EH (cell line): ENCODE results near the gene EPDR1.

Experiments
- DNase-seq: peaks from one replicate; pipeline ENCODE4 v3.0.0-alpha.2; 2015; ENCODE audit warnings: low read depth

The EPDR1 gene

DNA sequence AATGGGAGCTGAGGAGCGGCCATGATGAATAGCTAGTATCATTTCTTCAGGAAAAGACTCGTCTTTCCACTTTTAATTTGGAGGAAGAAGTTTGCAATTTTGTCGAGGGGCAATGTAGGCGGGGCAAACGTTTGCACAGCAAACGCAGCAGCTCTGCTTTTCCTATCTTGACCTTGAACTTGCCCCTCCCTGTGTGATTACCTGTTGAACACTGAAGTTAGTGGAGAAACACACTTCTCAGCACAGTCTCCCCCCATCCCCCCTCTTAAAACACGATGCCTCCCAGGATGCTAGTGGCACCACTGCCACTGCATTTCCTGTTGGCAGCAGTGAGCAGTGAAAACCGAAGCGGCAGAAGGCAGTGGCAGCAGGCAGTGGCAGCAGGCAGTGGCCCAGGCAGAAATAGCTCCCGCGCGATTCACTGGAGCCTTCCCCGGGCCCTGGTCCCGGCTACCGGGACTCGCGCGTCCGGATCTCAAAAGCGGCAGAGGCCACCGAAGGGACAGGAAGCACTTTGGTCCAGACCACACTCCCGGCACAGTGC lies at the start of gene EPDR1:
Gene EPDR1 (plus strand): TSS at position 336 of the 544 bp plus-strand sequence. CDS start 300 bp downstream, outside the sequence.
- no peak for DNase-seq

DNA sequence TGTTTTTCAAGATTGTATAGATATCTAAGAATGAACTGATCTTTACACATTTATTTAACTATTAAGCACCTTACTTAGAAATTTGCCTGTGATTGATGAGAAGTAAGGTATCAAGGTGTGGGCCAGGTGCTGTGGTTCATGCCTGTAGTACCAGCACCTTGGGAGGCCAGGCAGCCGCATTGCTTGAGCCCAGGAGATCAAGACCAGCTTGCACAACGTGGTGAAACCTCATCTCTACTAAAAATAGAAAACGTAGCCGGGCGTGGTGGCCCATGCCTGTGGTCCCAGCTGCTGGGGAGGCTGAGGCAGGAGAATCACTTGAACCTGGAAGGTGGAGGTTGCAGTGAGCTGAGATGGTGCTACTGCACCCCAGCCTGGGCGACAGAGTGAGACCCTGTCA lies 38.4 kb upstream of the EPDR1 start:
- no peak for DNase-seq

DNA sequence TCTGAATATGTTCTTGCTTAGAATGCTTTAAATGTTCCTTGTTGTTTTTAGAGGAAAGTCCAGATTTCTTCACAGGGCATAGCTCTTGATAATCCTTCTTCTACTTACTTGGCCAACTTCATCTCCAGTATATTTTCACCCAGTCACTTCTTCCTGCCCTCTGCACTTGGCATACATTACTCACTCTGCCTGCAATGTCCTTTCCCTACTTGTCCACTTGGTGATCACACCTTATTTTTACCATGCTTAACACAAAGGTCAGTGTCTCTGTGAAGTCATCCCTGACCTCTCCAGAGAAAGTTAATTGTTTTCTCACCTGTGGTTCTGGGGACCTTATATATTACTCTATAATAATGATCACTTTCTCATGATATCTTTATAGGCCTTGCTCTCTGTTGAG lies 27.1 kb upstream of the EPDR1 start:
- no peak for DNase-seq

DNA sequence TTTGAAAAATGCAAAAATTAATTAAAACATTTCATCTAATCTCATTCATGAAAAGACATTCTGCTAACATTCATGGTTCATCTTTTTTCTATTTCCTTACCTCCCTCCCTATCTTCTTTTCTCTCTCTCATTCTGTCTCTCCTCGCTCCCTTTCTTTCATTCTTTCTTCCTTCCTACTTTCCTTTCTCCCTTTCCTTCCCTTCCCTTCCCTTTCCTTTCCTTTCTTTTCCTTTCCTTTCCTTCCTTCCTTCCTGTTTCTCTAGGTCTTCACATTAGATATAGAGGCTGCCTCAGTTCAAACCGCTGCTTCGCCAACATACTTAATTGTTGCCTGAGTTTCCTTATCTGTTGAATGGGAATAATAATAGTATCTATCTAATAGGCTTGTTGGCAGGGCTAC lies 25.8 kb upstream of the EPDR1 start:
- no peak for DNase-seq

DNA sequence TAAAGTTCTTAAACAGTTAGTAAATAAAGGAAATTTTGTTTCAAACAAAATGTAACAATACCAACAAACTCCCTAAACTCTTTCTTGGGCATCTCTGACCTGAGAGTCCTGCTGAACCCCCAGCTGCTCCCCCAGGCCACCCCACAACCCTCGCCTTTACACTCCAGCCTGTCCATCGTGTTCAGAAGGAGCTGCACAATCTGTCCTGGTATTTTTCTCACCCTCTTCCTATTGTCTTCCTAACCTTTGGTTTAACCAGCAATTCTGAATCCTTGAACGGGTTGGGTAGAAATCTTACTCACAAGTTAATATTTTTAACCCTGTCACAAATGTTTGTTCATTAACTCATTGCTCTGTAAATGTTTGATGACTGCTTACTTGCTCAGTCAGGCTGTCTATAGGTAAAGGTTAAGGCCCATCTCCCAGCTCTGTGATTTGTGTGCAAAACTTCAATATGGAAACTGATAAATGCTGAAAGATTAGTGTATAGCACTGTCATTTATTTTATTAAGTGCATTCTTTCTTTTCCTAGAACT lies 20.7 kb upstream of the EPDR1 start:
- no peak for DNase-seq

DNA sequence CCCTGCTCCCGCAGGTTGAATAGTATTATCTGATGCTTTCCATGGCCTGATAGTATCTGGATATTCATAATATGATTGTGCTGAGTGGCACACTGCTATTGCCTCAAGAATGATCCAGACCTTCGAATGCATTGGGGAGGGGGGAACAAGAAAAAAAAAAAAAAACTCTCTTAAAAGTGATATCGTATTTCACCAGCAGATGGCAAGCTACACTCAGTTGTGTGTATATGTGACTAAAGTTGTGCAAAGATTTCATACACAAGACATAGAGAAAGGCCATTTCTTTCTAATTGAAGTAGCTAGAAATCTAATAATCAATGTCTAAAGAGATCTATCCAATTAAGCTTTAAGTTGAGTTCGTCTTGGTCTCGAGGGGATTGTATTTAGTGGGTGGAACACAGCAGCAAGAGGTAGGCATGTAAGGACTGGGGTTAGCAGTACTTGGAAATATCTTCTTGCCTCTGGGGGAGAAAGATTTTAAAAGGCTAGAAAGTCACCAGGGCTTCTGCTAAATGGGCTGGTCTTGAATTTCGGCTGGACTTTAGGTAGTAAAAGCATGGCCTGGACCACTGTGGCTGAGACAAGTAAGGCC lies 19.1 kb upstream of the EPDR1 start:
- DNase-seq, result no peak

DNA sequence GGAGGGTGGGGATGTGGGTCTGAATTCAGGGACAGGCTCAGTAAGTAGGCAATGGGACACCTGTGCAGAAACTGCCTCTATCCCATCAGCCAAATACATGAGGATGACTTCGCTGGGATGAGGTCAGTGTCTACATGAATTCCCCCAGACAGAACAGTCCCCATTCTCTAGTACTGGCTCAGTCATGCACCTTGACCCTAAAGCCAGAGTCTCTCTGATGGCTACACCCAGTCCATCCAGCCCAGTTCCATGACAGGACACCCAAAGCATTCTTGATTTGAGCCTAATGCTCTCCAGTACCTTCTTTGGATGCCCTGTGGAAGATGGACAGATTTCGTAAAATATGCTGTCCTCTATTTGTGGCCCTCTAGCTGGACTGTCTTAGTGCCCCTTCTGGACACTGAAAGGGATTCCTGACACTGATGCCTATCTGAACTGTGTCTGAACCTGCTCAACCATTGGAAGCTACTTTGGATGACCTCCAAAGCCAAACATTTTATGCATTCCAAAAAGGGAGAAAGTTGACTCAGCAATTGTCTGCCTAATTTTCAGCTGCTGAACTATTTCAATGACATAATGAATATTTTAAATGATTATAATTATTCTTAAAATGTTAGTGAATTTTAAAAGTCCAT lies 18.4 kb upstream of the EPDR1 start:
- peak; percentile 55 for DNase-seq

DNA sequence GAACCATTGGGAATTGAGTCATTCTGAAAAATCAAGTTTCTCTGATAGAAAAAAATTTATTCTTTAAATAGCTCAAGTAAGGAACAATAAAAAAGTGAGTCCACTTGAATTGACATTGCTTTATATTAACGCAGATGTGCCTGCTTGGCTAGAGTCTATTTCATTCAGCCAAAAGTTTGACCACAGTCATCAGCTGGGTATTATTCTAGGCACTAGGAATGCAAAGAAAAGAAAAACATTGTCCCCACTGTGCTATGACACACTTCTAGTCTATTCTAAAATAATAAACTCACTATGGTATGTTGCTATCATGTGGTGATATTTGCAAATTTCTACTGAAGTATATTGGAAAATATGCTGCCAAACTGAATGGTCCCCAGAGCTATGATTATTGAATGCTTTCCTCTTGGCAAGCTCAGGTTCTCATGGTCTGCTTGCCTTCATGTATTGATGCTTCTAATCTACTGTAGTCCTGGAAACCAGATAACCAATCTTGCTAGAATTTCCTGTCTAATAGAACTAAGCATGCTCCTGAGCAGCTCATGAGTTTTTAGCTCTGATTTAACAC lies 12.1 kb upstream of the EPDR1 start:
- DNase-seq, result peak; percentile 62

DNA sequence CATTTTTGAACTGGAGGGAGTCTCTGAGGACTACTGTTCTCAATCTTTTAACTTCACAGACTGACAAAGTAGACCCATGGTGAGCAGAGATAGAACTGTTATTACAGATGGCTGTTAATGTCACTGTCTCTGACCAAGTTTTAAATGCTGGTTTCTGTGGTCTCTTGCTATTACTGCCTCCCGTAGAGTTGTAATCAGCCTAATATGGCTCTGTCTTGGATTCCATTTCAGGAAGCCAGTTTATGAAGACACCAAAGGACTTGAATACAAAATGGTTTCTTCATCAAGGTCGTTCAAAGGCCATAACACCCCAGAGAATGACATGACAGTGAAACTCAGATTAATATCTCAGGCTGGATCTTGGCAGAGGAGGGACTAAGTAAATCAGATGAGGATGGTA lies 7.7 kb upstream of the EPDR1 start:
- DNase-seq, result no peak

DNA sequence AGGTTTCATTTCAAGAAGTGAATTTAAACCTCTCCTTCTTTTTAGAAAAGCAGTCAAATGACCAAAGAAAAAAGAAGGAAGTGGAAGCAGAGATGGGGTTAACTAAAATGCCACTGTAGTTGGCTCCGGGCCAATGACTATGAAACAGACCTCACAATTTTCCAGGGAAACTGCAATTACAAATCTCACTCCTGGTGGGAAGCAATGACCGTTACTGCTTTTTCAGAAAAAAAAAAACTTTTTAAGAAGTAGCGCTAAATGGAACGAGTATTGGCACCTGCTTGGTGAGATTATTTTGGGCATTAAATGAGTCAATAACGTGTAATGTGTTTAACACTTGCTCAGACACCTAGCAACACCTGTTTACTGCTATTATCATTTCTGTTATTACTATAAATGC lies 5.0 kb upstream of the EPDR1 start:
- DNase-seq, result no peak

DNA sequence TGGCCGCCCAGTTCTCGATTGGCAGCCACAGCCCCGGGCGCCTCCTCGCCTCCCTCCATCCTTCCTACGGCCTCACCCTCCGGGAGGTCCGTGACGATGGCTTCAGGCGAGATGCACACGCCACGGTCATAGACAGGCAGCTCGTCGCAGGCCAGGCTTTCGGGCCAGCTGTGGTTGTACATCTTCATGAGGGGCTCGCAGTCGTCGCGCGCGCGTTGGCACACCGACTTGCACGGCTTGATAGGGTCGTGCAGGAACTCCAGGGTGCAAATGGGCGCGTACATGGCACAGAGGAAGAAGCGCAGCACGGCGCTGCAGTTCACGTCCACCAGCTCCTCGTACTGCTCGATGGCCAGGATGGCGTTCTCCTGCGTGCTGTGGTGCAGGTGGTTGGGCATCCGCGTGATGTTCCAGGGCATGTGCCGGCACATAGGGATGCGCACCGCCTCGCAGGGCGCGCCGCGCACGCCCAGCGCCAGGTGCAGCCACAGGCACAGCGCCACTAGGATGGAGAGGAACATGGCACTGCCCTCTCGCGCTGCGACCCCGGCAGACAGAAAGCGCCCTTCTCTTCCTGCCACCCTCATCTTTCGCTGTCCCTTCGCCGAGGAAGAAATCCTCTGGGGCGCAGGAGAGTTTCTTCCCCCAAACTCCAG lies 4.3 kb upstream of the EPDR1 start:
- no peak for DNase-seq

DNA sequence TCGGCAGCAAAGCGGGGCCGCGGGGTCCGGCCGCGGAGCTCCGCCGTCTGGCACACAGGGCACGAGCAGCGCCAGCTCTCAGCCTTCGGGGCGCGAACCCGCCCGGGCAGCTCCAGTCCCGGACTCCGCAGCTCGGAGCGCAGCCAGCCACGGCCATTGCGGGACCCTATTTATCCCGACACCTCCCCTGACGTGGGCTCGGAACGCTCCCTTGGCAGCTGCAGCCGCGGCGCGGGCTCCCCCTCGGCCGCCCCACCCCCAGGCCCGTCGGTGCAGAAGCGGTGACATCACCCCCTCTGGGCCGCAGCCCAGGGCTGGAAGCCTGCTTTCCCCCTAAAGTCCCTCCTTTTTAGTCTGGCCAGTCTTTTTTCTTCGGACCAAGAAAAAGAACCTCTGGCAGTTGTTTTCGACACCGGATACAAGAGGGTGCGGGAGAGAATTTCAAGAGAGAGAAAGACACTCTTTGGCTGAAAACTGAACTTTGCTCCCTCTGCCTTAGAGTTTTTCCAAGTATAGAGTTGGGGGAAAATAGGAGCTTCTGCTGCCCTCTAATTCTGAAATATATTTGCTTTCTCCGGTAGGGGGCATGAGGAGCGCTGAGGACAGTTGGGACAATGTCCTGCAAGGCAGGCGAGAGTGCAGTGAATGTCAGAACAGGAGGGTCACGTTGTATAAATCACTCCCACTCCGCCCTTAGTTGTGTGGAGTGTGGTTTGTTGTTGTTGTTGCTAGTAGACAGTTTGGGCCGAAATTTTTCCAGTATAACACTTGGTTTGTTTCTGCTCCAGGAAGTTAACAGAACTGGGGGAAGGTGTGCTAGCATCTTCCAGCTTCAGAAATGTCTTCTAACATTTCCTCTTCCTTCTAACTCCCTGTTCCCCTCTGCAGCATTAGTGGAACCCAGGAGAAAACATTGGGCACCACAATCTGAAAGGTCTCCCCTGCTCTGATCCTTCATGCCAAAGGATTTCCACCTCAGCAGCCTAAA lies 3.5 kb upstream of the EPDR1 start, which contains the start of gene SFRP4:
Gene SFRP4 (minus strand): TSS at position 145 of the 988 bp plus-strand sequence. CDS start 280 bp downstream, outside the sequence.
- DNase-seq, result peak; percentile 24

DNA sequence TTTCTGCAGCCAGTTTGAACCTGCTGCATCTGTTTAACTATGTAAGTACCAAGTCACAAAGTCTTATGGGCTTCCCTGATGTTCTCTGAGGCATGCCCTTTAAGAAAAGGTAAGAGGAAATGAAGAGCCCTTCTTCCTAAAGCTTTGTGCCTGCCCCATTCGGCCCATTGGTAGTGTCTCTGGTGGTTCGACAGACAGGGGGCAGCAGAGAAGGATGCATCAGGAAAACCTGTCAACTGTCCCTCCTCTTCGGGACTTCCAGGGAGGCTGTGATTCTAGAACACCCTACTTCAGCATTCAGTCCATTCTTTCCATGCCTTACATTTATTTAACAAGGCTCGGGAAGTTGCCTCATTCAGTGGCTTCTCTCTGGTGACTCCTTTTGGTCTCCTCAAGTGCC lies 1.9 kb upstream of the EPDR1 start:
- DNase-seq, result no peak

DNA sequence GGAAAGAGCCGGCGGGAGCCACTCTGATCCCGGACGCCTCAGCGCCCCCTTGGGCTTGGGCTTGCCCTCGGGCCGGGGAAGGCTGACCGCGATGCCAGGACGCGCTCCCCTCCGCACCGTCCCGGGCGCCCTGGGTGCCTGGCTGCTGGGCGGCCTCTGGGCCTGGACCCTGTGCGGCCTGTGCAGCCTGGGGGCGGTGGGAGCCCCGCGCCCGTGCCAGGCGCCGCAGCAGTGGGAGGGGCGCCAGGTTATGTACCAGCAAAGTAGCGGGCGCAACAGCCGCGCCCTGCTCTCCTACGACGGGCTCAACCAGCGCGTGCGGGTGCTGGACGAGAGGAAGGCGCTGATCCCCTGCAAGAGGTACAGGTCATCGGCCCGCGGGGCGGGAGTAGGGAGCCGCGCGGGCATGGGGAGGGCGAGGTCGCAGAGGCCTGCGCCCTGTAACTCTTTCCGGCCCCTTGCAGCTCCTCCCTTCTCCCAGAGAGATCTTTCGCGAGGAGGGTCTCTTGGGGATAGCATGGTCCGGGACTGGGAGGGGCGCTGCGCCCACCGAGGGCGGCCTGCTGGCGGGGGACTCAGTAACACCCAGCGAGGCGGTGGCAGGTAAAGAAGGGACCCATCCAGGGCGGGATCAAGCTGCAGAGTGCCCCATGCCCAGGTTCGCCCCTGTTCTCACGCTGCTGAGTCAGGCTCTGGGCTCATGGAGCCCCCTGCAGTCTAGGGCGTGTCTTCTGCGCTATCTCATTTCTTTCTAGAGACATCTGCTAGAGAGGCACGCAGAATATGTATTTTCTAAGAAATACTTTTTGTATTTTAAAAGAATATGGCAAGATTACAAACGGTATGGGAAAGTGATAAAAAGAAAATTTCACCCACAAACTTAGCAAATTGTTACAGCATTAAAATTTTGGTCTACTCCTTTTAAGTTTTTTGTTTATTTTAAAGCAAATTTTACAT lies 687 bp downstream of the EPDR1 start:
- no peak for DNase-seq

DNA sequence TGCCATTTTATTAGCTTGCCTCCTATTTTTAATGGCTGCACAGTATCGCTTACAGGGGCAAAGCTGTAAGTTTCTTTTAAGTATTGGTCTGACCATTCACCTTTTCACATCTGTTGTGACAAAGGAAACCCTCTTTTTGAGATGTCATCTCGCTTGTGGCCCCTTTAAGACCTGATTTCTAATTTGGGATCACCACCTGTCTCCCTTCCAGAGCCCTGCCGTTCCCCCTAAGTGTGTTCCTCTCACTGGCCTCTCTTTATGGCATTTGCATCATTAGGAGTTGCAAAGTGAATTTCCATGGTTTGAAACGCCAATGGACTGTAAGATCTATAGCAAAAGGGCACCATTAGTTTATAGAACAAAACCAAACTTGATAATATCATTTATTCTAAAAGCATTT lies 1.4 kb downstream of the EPDR1 start:
- DNase-seq, result no peak

DNA sequence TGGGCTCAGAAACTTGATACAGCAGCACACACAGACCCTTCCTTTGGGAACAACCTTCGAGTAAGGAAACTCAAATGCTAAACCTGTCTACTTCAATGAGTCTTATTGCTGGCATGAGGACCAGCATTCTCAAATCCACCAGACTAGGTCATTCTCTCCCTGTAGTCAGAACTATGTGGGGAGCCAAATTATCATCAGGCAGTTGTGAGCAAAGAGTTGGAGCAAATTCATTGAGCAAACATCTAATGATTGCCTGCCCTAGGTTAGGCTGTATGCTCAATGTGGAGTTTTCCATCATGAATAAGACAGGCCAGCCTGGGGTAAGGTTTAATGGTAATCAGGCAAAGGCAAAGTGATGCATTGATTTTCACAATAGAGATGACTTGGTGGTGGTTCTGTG lies 3.6 kb downstream of the EPDR1 start:
- DNase-seq, result no peak

DNA sequence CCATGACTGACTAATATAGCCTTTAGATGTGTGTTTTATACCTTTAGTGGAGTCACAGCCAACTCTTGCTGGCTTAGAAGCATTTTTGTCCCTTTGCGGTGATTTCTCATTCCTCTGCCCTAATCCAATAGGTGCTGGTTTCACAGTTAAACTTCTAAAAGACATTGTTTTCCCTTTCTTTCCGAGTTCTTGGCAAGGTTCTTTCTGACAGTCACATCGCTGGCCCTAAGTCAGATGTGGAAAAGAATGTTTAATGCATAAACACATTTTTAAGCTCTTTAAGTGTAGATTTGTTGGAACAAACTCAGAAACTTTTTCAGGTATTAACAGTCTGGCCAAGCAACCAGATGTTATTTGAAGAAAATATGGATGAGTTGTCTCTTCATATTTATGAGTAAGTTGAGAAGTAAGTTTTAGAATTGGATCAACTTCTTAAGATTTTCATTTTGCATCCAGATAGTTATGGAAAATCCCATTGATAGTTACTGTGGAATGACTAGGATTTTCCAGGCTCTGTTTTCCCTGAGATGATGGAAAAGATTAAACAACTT lies 4.1 kb downstream of the EPDR1 start:
- no peak for DNase-seq

DNA sequence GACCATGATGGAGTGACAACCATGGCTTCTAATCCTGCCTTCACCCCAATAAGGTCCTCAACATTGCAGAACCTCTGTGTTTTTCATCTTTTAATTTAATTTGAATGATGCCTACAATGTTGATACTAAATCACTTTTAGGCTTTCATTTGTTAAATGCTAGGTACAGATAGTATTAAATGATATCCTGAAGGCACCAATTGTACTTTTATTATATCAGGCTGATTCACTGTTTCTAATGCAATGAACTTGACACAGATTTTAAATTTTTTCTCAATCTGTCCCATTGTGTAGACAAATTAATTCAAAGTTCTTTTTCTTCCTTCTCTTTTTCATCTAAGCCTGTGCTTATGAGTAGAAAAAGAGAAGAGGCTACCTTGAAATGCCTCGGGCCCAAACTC lies 5.2 kb downstream of the EPDR1 start:
- DNase-seq, result no peak

DNA sequence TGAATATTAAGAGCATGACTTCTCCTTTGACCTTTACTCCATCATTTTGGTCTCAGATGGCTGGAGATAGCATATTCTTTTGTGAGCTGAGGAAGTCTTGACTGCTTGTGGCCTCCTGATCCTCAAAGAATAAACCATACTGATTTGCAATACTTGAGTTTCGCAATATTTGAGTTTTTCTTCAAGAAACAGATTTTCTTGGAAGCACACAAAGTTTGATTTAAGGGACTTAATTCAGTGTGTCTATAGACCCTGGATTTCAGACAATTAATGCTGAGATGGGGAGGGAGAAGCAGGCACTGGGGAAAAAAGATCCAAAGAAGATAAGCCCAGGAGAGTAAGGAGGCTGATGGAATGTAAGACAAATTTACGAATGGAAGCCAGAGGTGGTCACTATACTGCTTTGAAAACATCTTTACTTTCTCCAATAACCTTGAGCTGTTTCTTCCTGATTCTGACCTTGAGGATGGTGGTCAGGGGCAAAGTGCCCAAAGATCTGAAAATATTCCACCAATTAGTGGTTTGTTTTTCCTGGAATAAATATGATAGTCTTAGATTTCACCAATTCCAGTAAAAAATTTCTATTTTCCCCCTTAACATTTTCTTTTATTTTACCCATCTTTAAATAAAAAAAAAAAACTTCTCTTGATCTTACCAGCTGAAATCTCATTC lies 7.5 kb downstream of the EPDR1 start:
- no peak for DNase-seq
